GM18861 (cell line): Measurements from ENCODE around the gene CALU.

Experiments used
- ATAC-seq: cut with Tn5 transposase; IDR thresholded peaks from one replicate; pipeline ENCODE4 v1.9.1; 2021; ENCODE audit not compliant: unreplicated experiment

Gene CALU

GRCh38 chr7:128745706-128746105, 6.5 kb downstream of the CALU start:
- ATAC-seq = no peak

GRCh38 chr7:128747327-128748079, 8.3 kb downstream of the CALU start:
- ATAC-seq = no peak

GRCh38 chr7:128752251-128752650, 13.1 kb downstream of the CALU start:
- no peak for ATAC-seq

- no peak for ATAC-seq
These were observed 16.1 kb downstream of the CALU start for GRCh38 chr7:128755075-128755818.

GRCh38 chr7:128755819-128756476, 16.8 kb downstream of the CALU start:
- ATAC-seq = no peak

GRCh38 chr7:128757203-128757602, 18.0 kb downstream of the CALU start:
- no peak for ATAC-seq

GRCh38 chr7:128758553-128758952, 19.4 kb downstream of the CALU start:
- no peak for ATAC-seq

- ATAC-seq = no peak
These were observed 20.1 kb downstream of the CALU start for GRCh38 chr7:128759242-128759641.

GRCh38 chr7:128763541-128763940, 24.4 kb downstream of the CALU start:
- ATAC-seq = no peak

- no peak for ATAC-seq
These were observed 28.4 kb downstream of the CALU start for GRCh38 chr7:128767475-128768110.

GRCh38 chr7:128770233-128770632, 31.1 kb downstream of the CALU start:
- no peak for ATAC-seq

- no peak for ATAC-seq
These were observed 34.4 kb downstream of the CALU start for GRCh38 chr7:128773604-128774003.

- ATAC-seq = no peak
These were observed 35.0 kb downstream of the CALU start for GRCh38 chr7:128774029-128774689.

GRCh38 chr7:128774921-128775320, 35.8 kb downstream of the CALU start:
- ATAC-seq = no peak

GRCh38 chr7:128775744-128776474, 36.8 kb downstream of the CALU start, which contains the start of gene OPN1SW:
TSS of gene OPN1SW (minus strand) at chr7:128775794. CDS start at chr7:128775781, 13 bp downstream.
- no peak for ATAC-seq

GRCh38 chr7:128777156-128778123, 38.3 kb downstream of the CALU start:
- ATAC-seq = no peak

GRCh38 chr7:128778946-128779345, 39.8 kb downstream of the CALU start:
- no peak for ATAC-seq

GRCh38 chr7:128781126-128781525, 42.0 kb downstream of the CALU start:
- no peak for ATAC-seq

GRCh38 chr7:128781851-128782250, 42.7 kb downstream of the CALU start:
- ATAC-seq = no peak
